CD4-positive, alpha-beta T cell treated with Interleukin-15 for 4 hours (primary cell): ENCODE measurements around the gene CACNA2D3.
"Not testable (repeated sequence)": the region's sequence is repeated elsewhere in the genome, so short reads cannot be mapped to it uniquely, and the experiment has no call there.

ENCODE experiments used
- DNase-seq: peaks from one replicate; pipeline ENCODE4 v3.0.0-alpha.2; 2020; ENCODE audit warnings: low spot score

The CACNA2D3 gene

DNA sequence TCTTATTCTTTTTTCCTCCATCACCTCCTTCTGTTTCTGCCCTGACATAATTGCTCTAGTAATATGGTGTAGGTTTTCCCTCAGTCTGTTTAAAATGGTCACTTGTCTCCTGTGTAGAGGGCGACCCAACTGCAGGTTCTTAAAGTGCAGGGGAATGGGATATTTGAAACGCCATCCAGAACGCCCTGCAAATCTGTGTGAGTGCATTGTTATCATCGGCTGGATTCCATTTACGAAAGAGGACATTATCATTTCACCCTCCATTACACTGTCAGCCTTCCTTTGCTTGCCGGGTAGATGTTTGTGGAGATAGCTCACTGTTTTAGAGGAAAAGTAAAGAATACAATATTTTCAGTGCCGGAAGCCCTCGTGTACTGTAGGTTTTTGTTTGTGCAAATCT is 451.5 kb downstream of the CACNA2D3 start:
- DNase-seq: no peak

DNA sequence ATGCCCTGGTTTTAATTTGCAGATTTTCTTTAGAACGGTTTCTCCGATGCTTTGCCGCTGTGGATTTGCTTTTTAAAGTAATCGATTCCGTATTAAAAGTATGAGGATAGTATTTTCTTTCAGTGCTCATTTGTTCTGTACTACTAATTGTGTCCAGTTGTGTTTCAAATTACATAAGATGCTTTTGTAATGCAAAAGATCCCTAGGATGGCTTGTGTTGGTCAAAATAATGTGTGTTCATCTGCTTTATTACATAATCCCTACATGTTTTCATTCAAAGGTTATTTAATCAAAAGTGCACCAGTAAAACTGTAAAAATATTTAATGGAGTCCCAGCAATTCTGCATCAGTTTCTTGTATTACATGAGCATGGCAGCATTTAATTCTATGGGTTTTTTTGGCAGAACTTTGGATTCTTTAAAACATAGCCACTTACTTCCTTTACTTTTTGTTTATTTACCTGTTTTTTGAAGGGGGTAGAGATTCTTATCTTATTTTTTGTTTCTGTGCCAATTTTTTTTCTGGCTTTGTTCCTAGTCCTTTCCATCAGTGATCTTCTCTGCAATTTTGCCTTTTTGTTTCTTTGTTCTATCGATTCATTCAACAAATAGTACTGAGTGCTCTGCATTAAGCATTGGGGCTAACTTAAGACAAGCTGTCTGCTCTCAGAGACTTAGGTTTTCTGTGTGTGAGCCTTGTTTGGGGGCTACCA is 452.7 kb downstream of the CACNA2D3 start:
- DNase-seq: no peak

DNA sequence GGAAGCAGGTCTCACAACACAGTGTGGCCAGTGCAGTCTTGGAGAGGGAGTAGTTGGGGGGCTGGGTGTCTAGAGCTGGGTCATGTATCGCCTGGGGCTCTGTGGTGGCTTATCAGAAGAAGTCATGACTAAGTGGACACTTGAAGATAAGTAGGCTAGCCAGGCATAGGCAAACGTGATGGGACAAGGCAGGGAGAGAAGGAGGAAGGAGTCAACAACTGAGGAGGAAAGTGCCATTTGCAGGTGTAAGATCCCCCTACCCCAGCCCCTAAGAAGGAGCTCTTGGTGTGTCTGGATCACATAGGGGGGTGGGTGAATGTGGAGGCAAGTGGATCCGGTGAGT is 453.2 kb downstream of the CACNA2D3 start:
- no peak for DNase-seq

DNA sequence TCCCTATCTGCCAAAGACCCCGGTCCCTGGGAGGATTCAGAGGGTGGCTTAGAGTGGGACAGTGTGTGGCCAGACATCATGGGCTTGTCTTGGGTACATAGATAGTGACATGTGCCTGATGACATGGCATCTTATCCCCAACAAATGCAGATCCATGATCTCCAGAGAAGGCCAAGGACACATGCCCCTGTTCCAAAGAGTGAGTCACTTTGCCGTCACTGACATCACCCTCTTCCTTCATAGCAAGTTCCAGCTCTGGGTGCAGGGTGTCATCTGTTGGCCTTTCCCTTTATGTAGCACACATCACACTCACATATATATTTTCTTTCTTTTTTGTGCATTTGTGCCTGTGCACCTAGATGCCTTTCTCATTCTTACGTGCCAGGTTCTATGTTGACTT is 455.0 kb downstream of the CACNA2D3 start:
- DNase-seq: no peak

DNA sequence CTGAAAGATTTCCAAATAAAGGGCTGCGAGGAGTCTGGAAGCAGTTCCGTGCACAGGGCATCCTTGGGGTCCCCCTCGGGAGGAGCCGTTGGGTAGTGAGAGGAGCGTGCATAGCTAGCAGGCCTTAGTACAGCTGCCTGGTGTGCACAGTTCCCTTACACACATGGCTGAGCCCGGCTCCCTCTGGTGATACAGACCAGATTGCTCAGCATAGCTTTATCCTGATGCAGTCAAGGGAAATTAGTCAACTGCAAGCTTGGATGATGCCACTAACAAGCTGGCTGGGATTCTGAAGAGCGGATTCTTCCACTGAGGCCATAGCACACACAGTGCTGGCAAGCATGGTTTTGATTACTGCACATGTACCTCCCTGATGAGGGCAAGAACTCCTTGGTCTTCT is 456.1 kb downstream of the CACNA2D3 start:
- DNase-seq: no peak

DNA sequence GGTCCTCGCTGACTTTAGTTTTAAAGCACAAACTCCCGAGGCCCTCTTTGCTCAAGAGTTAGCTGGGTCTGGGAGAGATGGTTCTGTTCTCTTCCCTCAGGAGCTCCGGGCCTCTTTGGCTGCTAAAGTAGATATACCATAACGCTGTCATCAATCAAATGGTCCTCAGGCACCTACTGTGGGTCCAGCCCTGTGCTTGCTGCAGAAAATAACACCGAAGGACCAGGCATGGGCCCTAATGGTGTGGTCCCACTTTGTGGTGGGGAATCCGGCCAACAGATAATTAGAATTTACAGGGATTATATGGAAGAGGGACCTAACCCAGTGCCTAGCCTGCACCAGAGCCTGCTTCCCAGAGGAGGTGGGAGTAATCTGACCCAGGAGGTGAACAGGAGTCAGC is 458.1 kb downstream of the CACNA2D3 start:
- no peak for DNase-seq

DNA sequence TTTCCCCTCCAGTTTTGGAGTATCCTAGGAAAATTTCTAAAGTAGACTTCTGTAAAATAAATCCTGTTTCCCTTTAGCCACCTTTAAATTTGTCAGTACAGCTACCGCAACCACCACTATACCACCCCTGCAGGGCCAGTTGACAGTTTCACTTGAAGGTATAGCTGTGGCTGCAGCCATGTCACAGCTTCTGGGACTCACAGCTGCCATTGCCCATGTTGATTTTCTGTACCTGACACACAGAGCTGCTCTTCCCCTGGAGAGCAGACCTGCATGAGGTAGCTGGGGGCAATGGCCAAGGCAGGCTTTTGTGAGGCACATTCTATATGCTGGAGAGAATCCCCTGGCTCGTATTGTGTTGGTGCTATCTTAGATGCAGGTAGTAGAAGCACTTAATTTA is 460.1 kb downstream of the CACNA2D3 start:
- DNase-seq: no peak

DNA sequence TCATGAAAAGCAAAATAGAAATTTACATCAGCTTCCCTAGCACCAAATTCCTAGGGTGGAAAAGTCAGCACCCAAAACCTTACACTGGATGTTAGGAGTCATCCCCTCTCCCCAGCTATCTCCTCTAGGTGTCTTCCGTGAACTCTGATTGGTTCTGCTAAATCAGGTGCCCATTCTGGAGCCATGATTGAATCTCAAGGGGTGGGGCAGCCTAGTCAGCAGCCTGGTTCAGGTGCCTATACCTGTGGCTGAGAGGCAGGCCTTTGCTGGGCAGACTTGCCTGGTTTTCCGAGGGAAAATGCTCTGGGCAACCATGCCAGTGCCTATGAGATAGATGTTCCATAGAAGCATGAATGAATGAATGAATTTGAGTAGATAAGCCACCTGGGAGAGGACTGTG is 468.8 kb downstream of the CACNA2D3 start:
- DNase-seq: no peak

DNA sequence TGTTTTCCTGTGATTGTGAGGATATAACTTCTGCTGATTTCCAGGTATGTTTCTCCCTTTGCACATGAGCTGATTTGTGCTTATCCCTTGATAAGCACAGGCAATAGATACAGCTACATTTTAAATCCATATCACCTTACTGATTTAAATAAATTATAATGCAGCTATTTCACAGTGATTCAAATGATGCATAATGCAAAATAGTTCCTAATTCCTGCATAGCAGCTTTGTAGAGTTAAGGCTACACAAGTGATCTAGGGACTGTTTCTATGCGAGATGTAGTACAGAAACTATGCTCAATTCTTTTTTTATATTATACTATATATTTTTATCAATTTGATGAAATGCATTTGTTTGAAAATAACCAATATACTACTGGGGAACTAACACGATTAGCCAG is 471.3 kb downstream of the CACNA2D3 start:
- no peak for DNase-seq

DNA sequence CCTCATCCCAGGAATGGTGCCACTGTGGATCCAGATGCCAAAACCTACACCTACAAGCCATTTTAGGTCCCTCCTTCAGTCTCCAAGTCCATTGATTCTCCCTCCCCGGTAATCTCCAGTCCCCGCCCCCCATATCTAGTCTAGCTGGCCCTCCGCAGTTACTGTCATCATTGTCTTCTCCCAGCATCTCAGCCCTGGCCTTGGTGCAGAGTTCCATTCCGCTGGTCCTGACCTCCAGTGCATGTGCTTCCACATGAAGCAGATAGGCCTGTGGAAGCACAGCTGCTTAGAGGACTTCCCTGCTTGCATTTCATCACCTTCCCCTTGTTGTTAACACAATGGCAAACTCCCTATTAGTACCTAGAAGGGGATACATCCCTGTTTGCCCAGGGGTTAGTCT is 473.7 kb downstream of the CACNA2D3 start:
- DNase-seq: no peak

DNA sequence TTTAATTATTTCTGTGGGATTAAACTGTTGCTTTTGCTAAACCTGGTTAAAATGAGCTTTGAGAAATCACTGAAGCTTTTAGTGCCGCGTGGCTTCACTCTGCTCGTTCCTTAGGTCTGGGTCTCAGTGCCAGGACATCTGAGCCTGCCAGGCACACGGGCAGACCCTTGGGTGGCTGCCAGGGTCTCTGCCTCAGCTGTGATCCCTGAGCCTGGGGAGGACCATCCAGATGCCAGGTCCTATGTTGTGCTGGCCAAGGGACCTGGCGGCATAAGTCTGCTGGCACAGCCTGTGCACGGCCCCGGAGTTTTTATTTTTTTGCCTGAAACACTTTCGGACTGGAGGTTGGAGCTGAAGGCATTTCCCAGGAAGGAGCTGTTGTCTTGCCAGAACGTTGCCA is 477.4 kb downstream of the CACNA2D3 start:
- no peak for DNase-seq

DNA sequence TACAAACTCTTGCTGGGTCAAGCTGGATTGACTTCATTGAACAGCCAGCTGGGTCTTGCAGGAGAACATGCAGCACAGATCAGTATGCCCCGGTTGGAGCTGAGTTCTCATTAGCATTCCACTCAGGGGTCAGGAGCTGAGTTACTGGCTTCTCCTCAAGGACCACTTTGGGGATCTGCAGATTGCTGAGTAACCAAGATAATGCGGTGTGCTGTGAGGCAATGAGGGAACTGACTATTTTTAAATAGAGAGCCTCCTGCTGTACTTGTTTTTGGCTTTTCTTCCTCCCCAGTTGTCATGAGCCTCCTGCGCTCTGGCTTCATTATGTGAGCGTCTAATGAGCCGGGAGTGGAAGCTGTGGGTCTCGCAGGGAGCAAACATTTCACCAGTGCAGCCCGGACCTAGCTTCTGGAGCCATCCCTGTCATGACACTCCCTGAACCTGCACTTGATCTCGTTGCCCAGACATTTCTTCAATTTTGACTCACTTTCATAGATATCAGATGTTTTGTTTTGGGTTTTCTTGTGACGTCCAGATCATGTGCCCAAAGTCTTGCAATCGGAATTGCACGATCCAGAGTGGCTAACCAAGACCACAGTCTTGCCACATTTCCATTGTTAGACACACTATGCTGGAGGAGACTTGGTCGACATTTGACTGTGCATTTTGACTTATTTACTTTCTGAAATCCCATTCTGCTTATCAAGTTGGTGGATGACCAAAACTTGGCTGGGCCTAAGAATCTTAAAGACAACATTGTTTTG is 478.3 kb downstream of the CACNA2D3 start:
- DNase-seq: no peak

DNA sequence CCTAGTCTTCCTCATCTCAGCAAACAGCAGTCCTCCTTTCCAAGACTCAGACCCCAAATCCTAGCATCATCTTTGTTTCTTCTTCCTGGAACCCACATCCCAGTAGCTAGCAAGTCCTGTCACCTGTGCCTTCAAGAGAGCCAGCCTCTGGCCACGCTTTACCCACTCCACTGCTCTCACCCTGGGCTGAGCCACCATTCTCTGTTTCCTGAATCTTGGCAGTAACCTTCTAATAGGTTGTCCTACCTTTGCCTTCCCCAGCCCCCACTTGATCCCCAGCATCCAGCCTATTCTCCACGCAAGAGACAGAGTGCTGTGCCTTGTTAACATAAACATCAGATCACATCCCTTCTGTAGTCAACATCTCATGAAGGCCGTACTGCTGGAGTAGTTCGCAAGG is 482.1 kb downstream of the CACNA2D3 start:
- DNase-seq: no peak

DNA sequence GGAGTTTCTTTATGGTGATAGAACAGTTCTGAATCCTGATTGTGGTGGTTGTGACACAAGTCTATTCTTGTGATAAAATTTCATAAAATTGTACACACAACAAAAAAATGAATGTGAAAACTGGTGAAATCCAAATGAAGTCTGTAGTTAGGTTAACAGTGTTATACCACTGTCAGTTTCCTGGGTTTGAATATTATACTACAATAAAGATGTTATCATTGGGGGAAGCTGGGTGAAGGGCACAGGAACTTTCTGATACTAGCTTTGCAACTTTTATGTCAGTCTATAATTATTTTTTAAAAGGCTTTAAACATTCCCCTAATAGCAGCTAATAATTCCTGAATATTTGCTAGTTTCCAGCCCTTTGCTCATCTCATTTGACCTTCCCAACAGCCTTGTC is 485.7 kb downstream of the CACNA2D3 start:
- DNase-seq: no peak

DNA sequence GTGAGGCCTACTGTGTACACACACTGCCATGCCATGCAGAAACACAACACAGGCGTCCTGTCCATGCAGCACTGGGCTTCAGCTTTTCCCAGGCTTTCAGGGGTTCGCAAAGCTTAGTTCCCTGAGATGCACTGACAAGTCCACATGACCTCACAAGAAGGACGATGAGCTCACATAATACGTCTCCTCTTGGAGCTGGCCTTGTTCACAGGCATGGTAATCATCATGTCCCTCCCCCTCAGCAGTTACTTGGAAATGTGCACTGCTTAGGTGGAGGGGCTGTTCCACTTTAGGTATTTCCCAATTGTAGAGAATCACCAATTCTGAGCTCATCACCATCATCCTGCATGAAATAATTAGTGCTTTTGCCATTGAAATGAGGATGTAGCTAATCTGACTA is 496.7 kb downstream of the CACNA2D3 start:
- no peak for DNase-seq

DNA sequence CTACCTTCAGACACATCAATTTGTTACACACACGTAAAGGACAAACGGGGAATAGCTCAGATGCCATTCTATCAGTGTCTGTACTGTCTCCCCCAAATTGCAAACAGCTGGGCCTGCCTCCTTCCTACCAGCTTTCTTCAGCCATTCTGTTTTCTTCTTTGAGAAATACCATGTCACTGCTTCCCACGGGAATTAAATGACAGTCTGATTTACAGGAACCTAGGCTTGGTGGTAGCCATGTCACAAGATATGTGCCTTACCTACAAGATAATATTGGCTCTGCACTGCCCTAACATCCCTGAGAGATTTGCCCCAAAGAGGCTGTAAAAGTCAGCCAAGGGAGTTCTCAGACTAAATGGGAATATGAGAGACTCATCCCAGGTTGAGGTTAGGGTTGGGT is 497.2 kb downstream of the CACNA2D3 start:
- no peak for DNase-seq

DNA sequence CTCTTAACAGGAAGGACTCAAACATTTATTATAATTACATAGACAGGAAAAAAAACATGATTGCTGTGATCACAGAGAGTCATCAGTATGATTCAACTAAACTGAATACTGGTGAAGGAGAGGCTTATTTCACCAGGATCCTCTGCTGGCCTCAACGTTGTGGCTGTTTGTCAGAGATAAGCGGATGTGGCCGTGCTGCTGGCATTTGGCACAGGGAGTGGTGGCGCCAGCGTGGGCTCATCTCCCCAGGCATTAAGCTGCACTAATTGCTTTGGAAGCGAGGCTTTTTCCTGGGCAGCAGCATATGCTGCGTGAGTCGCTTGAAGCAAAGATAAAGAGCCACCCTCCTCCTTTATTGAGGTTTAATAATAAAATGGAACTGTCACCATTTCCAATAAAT is 498.8 kb downstream of the CACNA2D3 start:
- no peak for DNase-seq

DNA sequence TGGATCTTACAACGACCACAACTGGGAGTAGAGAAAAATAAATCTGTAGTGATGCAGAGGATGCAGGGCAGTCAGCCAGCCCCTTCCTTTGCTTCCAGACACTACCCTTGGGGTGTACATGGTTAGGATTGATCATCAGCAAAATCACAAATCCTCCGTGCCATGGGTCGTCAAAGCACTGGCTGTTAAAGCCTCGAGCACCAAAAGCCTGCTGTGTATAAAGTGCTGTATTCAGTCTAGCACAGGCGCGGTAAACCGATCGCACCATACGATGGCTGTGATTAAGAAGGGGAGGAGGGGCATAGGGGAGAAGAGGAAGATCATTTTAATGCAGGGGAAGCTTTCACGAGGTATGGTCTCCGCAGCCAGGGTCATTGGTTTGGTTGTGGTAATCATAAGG is 500.3 kb downstream of the CACNA2D3 start:
- DNase-seq: no peak

DNA sequence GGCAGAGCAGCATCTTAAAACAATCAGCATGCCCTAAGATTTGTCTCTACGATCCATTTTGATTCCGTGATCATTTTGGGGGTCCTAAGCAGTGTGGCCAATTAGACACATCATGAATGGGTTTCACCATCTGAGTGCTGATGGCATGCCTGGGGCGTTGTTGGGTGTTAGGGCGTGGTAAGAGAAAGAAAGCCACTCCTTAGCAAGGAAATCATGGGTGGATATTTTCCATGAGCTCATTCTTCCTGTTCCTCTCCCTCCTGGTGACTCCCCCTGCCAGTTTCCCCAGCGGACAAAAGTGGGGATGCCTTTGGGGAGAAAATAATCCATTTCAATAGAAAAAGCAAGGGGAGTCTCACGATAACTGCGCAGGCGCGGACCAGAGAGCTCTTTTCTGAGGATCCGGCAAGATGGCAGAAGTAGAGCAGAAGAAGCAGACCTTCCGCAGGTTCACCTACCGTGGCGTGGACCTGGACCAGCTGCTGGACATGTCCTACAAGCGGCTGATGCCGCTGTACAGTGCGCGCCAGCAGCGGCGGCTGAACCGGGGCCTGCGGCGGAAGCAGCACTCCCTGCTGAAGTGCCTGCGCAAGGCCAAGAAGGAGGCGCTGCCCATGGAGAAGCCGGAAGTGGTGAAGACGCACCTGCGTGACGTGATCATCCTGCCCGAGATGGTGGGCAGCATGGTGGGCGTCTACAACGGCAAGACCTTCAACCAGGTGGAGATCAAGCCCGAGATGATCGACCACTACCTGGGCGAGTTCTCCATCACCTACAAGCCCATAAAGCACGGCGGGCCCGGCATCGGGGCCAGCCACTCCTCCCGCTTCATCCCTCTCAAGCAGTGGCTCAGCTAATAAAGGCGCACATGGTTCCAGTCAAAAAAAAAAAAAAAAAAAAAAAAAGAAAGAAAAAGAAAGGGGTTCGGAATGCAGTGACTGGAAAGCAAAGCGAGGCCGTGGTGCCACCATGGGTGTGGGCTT is 503.7 kb downstream of the CACNA2D3 start:
- no peak for DNase-seq

DNA sequence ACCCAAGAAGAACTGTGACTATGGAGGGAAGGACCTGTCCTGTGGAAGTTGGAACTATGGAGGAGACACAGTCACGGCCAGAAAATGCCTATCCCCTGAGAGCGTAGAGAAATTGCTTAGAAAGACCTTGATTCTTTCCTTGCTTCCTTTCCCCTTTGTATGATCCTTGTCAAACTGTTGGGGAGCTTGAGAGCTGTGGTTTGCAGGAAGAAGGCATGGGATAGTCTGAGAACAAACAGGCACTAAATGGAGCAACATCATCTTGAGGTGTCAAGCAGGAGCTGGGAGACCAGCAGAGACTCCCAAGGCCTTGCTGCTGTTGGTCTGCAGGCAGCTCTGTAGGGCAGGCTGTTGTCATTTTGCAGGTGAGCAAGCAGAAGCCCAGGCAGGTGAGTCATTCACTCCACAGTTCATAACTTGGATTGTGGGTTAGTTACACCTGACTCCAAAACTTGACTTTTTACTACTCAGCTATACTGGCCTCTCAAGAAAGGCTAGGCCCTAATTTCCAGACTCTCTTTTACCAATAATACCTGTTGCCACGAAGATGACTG is 506.6 kb downstream of the CACNA2D3 start:
- DNase-seq: no peak

DNA sequence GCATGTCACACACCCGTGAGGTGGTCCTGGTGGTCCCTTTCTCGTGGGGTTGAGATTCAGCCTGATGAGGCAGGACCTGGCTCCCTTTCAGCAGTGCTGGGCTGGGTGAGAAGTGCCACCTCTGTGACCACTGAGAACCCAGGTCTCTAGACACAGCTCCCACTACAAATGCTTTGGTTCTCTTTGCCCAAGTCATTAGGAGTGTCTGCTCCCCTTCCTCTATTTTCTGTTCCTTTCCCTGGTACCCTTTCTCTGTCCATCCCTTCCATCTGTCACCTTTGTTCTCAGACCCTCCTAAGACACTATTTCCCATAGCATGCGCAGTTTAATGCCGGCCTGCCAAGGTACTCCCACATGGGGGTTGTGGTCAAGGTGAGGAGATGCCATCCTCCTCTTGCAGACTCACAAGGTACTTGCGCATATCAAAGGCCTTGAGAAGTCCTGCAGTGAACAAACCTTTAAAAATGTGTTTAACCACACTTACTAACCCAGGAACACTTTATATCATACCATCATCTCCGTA is 507.8 kb downstream of the CACNA2D3 start:
- DNase-seq: no peak

DNA sequence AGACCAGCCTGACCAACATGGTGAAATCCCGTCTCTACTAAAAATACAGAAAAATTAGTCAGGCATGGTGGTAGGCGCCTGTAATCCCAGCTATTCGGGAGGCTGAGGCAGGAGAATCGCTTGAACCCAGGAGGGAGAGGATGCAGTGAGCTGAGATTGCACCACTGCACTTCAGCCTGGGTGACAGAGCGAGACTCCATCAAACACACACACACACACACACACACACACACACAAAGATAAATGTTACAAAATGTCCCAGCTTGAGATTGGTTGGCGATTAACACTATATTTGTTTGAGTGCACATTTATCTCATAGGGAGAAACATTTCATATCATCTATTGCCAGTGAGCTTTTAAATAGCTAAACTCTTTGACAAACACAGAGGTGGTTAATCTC is 508.6 kb downstream of the CACNA2D3 start:
- DNase-seq: not testable (repeated sequence)
